ENCODE measurements around the gene NCAPD3. TPM values are rescaled to one million over a fixed set of nuclear protein-coding genes. Genes with fewer than 3 reads are reported as not detected.

The NCAPD3 gene
- total and polyA plus RNA-seq, 9 of the 15 experiments (the other 6 are each of a cell fraction or from before 2014, with no cell fraction given): 23.6 to 80.6 (median 58.6) TPM

DNA sequence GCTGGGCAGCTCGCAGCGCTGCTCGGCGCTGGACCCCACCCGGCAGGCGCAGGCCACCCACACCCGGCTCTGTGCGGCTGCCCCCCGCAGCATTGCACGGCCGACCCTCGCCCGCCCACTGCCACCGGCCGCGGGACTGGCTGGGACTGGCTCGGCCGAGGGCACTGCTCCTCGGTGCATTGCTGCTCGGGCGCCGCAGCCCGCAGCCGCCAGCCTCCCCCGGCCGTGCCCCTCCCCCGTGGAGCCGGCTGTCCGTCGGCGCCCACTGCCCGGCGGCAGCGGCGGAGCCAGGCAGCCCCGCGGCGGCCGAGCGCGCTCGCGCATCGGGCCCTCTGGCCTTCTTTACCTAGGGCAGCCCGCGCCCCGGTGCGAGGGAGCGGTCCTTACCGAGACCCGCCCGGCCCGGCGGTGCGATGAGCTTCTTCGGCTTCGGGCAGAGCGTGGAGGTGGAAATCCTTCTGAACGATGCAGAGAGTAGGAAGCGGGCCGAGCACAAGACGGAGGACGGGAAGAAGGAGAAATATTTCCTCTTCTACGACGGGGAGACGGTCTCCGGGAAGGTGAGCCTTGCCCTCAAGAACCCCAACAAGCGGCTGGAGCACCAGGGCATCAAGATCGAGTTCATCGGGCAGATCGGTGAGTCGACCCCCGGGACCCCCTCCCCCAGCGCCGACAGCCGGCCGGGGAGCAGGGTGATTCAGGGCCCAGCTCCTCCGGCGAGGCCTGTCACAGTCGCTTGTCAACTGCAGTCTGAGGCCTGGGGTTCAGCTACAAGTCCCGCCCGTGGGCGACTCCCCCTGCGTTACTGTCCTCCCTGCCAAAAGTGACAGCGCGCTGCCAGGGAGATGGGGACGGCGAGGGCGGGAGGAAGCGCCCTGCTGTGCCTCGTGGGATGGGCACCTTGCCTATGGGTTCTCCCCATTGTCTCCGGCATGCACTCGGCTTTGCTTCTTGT lies 1.2 kb upstream of the NCAPD3 start (continued):
- TF ChIP-seq, protein P1, sequence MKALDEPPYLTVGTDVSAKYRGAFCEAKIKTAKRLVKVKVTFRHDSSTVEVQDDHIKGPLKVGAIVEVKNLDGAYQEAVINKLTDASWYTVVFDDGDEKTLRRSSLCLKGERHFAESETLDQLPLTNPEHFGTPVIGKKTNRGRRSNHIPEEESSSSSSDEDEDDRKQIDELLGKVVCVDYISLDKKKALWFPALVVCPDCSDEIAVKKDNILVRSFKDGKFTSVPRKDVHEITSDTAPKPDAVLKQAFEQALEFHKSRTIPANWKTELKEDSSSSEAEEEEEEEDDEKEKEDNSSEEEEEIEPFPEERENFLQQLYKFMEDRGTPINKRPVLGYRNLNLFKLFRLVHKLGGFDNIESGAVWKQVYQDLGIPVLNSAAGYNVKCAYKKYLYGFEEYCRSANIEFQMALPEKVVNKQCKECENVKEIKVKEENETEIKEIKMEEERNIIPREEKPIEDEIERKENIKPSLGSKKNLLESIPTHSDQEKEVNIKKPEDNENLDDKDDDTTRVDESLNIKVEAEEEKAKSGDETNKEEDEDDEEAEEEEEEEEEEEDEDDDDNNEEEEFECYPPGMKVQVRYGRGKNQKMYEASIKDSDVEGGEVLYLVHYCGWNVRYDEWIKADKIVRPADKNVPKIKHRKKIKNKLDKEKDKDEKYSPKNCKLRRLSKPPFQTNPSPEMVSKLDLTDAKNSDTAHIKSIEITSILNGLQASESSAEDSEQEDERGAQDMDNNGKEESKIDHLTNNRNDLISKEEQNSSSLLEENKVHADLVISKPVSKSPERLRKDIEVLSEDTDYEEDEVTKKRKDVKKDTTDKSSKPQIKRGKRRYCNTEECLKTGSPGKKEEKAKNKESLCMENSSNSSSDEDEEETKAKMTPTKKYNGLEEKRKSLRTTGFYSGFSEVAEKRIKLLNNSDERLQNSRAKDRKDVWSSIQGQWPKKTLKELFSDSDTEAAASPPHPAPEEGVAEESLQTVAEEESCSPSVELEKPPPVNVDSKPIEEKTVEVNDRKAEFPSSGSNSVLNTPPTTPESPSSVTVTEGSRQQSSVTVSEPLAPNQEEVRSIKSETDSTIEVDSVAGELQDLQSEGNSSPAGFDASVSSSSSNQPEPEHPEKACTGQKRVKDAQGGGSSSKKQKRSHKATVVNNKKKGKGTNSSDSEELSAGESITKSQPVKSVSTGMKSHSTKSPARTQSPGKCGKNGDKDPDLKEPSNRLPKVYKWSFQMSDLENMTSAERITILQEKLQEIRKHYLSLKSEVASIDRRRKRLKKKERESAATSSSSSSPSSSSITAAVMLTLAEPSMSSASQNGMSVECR (CRISPR knock-in tag; IDR thresholded peaks at IDR 0.05): no peak
- TF ChIP-seq ZNF311 (CRISPR knock-in tag; IDR thresholded peaks at IDR 0.05): no peak
- TF ChIP-seq C11orf30 (IDR thresholded peaks at IDR 0.05; ENCODE audit: low read depth): no peak
- TF ChIP-seq HNRNPK (IDR thresholded peaks at IDR 0.05; ENCODE audit: low read depth, low read length, poor library complexity, severe bottlenecking): no peak
- TF ChIP-seq TEAD1 (CRISPR knock-in tag; IDR thresholded peaks at IDR 0.05): no peak
- TF ChIP-seq WHSC1 (IDR thresholded peaks at IDR 0.05; ENCODE audit: low read length): no peak
- TF ChIP-seq ZNF764 (CRISPR knock-in tag; IDR thresholded peaks at IDR 0.05; ENCODE audit: low read depth): no peak
- no peak for TF ChIP-seq ZNF766 (CRISPR knock-in tag; conservative IDR thresholded peaks at IDR 0.05)
- TF ChIP-seq ZNF347 (CRISPR knock-in tag; IDR thresholded peaks at IDR 0.05; ENCODE audit: low read depth): no peak
- no peak for TF ChIP-seq HOXB6 (CRISPR knock-in tag; IDR thresholded peaks at IDR 0.05; ENCODE audit: borderline replicate concordance)
- TF ChIP-seq NFATC3 (IDR thresholded peaks at IDR 0.05): no peak
- peak; percentile 61; the same call in 1 of the 2 replicates for TF ChIP-seq PHF8 (IDR thresholded peaks at IDR 0.05; ENCODE audit: borderline replicate concordance, low read length)
